CD14-positive monocyte (primary cell): Measurements from ENCODE around the gene PLEKHM3. TPM values are rescaled to one million over a fixed set of nuclear protein-coding genes. Genes with fewer than 3 reads are reported as not detected.

Experiments used
- DNase-seq, 3 donors: peaks; one replicate each; pipeline ENCODE4 v3.0.0-alpha.2; 2011 to 2022
- H2AFZ ChIP-seq: 2 replicates; pipeline ENCODE4 v1.6.0; 2012; ENCODE audit warnings: mild to moderate bottlenecking, low read depth, low read length, inconsistent platforms; ENCODE audit not compliant: insufficient read depth, poor library complexity, severe bottlenecking
- H3K27ac ChIP-seq, 2 donors: 1 replicate in 1 of 2; 2 replicates in 1 of 2; pipeline ENCODE4 v1.5.1; 2012 to 2013; ENCODE audit warnings: low read length in 2 of 2, control low read depth in 1 of 2, inconsistent platforms in 1 of 2, low read depth in 1 of 2, mild to moderate bottlenecking in 1 of 2
- H3K27me3 ChIP-seq, 2 donors: one replicate each; pipeline versions ENCODE4 v1.6.0 to v1.6.1; 2011 to 2013; ENCODE audit warnings: low read length in 2 of 2; ENCODE audit not compliant: control insufficient read depth in 2 of 2, insufficient read depth in 2 of 2
- H3K36me3 ChIP-seq, 2 donors: replicated peaks in 1 of 2; 1 replicate in 1 of 2; 2 replicates in 1 of 2; pipeline versions ENCODE4 v1.5.1 to v1.6.1; 2012 to 2013; ENCODE audit warnings: low read length in 2 of 2, control low read depth in 1 of 2, inconsistent platforms in 1 of 2, mild to moderate bottlenecking in 1 of 2; ENCODE audit not compliant: insufficient read depth in 2 of 2, control insufficient read depth in 1 of 2
- H3K4me1 ChIP-seq, 2 donors: 1 replicate in 1 of 2; 2 replicates in 1 of 2; pipeline versions ENCODE4 v1.5.1 to v1.6.1; 2012 to 2013; ENCODE audit warnings: low read length in 2 of 2, control low read depth in 1 of 2, inconsistent platforms in 1 of 2, mild to moderate bottlenecking in 1 of 2, moderate library complexity in 1 of 2; ENCODE audit not compliant: insufficient read depth in 2 of 2, control insufficient read depth in 1 of 2
- H3K4me2 ChIP-seq: replicated peaks from 2 replicates; pipeline ENCODE3; 2012; ENCODE audit warnings: low read length, moderate library complexity, mild to moderate bottlenecking; ENCODE audit not compliant: poor library complexity, severe bottlenecking; ENCODE audit errors: extremely low read depth
- H3K4me3 ChIP-seq, 3 experiments: fragments of 200-600 bp in 1 of 3; sonication (generic) in 1 of 3; replicated peaks in 1 of 3; 1 replicate in 2 of 3; 2 replicates in 1 of 3; pipeline ENCODE4 v1.5.1; 2011 to 2013; ENCODE audit warnings: low read length in 3 of 3, mild to moderate bottlenecking in 3 of 3, control low read depth in 2 of 3, low read depth in 2 of 3, inconsistent platforms in 1 of 3, moderate library complexity in 1 of 3
- H3K79me2 ChIP-seq: 2 replicates; pipeline ENCODE4 v1.6.0; 2012; ENCODE audit warnings: mild to moderate bottlenecking, control low read depth, inconsistent platforms, low read length, moderate library complexity; ENCODE audit not compliant: insufficient read depth
- H3K9ac ChIP-seq: 2 replicates; pipeline ENCODE4 v1.6.0; 2017; ENCODE audit warnings: low read length, mild to moderate bottlenecking; ENCODE audit not compliant: insufficient read depth, poor library complexity, severe bottlenecking
- H3K9me3 ChIP-seq, 2 donors: replicated peaks in 1 of 2; 1 replicate in 1 of 2; 2 replicates in 1 of 2; pipeline versions ENCODE4 v1.5.1 to v1.6.1; 2012 to 2013; ENCODE audit warnings: low read length in 2 of 2, control low read depth in 1 of 2; ENCODE audit not compliant: control insufficient read depth in 1 of 2, insufficient read depth in 1 of 2
- H4K20me1 ChIP-seq: 2 replicates; pipeline ENCODE4 v1.6.0; 2012; ENCODE audit warnings: mild to moderate bottlenecking, low read length, control low read depth, moderate library complexity; ENCODE audit not compliant: insufficient read depth
- H3K27ac Mint-ChIP-seq, 7 donors: one replicate each; pipeline ENCODE4 v1.8.0; 2020; ENCODE audit warnings: mild to moderate bottlenecking in 7 of 7, mixed read lengths in 7 of 7, moderate library complexity in 6 of 7, inconsistent platforms in 2 of 7
- H3K27me3 Mint-ChIP-seq, 3 donors: one replicate each; pipeline ENCODE4 v1.8.0; 2021 to 2022; ENCODE audit warnings: low read depth in 3 of 3, mild to moderate bottlenecking in 3 of 3, mixed read lengths in 3 of 3, moderate library complexity in 3 of 3, inconsistent platforms in 1 of 3
- H3K36me3 Mint-ChIP-seq, 2 donors: one replicate each; pipeline ENCODE4 v1.8.0; 2020; ENCODE audit warnings: mixed read lengths in 2 of 2, inconsistent platforms in 1 of 2, mild to moderate bottlenecking in 1 of 2
- H3K4me1 Mint-ChIP-seq: one replicate; pipeline ENCODE4 v1.8.0; 2020; ENCODE audit warnings: mild to moderate bottlenecking, mixed read lengths
- H3K4me3 Mint-ChIP-seq, 2 donors: one replicate each; pipeline ENCODE4 v1.8.0; 2020; ENCODE audit warnings: mild to moderate bottlenecking in 2 of 2, mixed read lengths in 2 of 2, moderate library complexity in 1 of 2
- H3K9me3 Mint-ChIP-seq, 7 donors: one replicate each; pipeline ENCODE4 v1.8.0; 2020 to 2022; ENCODE audit warnings: mixed read lengths in 7 of 7, mild to moderate bottlenecking in 6 of 7, moderate library complexity in 6 of 7, inconsistent platforms in 2 of 7
- CTCF ChIP-seq: fragments of 200-600 bp; IDR thresholded peaks from one replicate; pipeline ENCODE4 v1.8.0; 2022; ENCODE audit warnings: antibody characterized with exemption, mild to moderate bottlenecking
- WGBS: methylation state at CpG from one replicate; pipeline ENCODE4 v1.1.5; 2013; ENCODE audit warnings: missing lambda C conversion rate; ENCODE audit not compliant: insufficient coverage; 5-methylcytosine and 5-hydroxymethylcytosine counted together
- intact Hi-C, 2 donors: fragments of 100-400 bp; cut with micrococcal nuclease; formaldehyde crosslinking; loops; one replicate each; pipeline versions ENCODE4 v1.15.0 to v1.15.1; 2023
- polyA plus RNA-seq, 3 donors: library from polyadenylated mRNA; depleted of rRNA in 1 of 3; unstranded in 2 of 3; stranded (reverse) in 1 of 3; fragments of 300-500 nt in 2 of 3; fragments of >200 nt in 1 of 3; fragmentation: Illumina TruSeq in 2 of 3; gene quantifications; 1 replicate in 2 of 3; 2 replicates in 1 of 3; pipeline ENCODE4 v1.2.3, GENCODE V29; 2012 to 2021

PLEKHM3 gene
- polyA plus RNA-seq, 3 donors, result 3.0 to 8.0 (median 3.0) TPM

- Mint-ChIP-seq H3K4me1 (no peaks in the 10 kb centered on the region), H3K27ac (no peak overlapping the region), H3K4me3 (no peak overlapping the region), H3K27me3 (no peaks in the 10 kb centered on the region), H3K9me3 (no peaks in the 10 kb centered on the region), H3K36me3 (peaks cover 0 to 14% of the 10 kb centered on the region in 2 donors)
- no peak overlapping the region for H3K9ac ChIP-seq
- no peaks in the 10 kb centered on the region for H3K27me3 ChIP-seq
- H3K9me3 ChIP-seq, result no peaks in the 10 kb centered on the region
- no peak for DNase-seq
- TF ChIP-seq CTCF, result no peak
- no peak overlapping the region for H2AFZ ChIP-seq
- no peak overlapping the region for H3K27ac ChIP-seq
- intact Hi-C loops, result no loop called here
- H3K36me3 ChIP-seq, result no peaks in the 10 kb centered on the region
- H3K4me1 ChIP-seq, result no peaks in the 10 kb centered on the region
- H3K4me3 ChIP-seq, result no peak overlapping the region
- WGBS, result no CpG with 5 or more reads among the region's 1 CpG
- H4K20me1 ChIP-seq, result no peaks in the 10 kb centered on the region
- no peaks in the 10 kb centered on the region for H3K79me2 ChIP-seq
- H3K4me2 ChIP-seq, result no peak overlapping the region
Observed at GRCh38 chr2:207840101-207840500, 185.2 kb downstream of the PLEKHM3 start.

DNA sequence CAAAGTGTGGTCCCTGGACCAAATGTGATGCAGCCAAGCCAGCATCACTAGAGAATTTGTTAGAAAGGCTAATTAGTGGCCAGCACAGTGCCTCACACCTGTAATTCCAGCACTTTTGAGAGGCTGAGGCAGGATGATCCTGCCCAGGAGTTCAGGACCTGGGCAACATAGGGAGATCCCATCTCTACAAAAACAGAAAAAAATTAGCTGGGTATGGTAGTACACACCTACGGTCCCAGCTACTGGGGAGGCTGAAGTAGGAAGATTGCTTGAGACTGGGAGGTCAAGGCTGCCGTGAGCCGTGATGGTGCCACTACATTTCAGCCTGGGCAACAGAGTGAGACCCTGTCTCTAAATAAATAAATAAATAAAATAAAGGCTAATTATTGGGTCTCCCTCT is 185.8 kb downstream of the PLEKHM3 start:
- H3K4me3 ChIP-seq, result no peak overlapping the region
- H3K4me1 Mint-ChIP-seq, result no peaks in the 10 kb centered on the region
- no peaks in the 10 kb centered on the region for H3K9me3 Mint-ChIP-seq
- TF ChIP-seq CTCF, result no peak
- H4K20me1 ChIP-seq, result no peaks in the 10 kb centered on the region
- H3K79me2 ChIP-seq, result no peaks in the 10 kb centered on the region
- no peaks in the 10 kb centered on the region for H3K9me3 ChIP-seq
- no peak for DNase-seq
- H3K9ac ChIP-seq, result no peak overlapping the region
- no peaks in the 10 kb centered on the region for H3K27me3 ChIP-seq
- no peaks in the 10 kb centered on the region for H3K27me3 Mint-ChIP-seq
- no peak overlapping the region for H3K4me2 ChIP-seq
- intact Hi-C loops, result no loop called here
- H3K27ac ChIP-seq, result no peak overlapping the region
- WGBS, result no CpG with 5 or more reads among the region's 3 CpGs
- peaks cover 0 to 19% of the 10 kb centered on the region in 2 donors for H3K36me3 Mint-ChIP-seq
- H3K27ac Mint-ChIP-seq, result no peak overlapping the region
- no peaks in the 10 kb centered on the region for H3K36me3 ChIP-seq
- H3K4me3 Mint-ChIP-seq, result no peak overlapping the region
- H2AFZ ChIP-seq, result no peak overlapping the region
- H3K4me1 ChIP-seq, result no peaks in the 10 kb centered on the region
